A549 (cell line): Measurements from ENCODE around the gene NFATC3. TPM values are rescaled to one million over a fixed set of nuclear protein-coding genes. Genes with fewer than 3 reads are reported as not detected.

Experiments used
- ATAC-seq, 2 experiments: fragments of 200-7000 bp in 1 of 2; fragments of >200 bp in 1 of 2; cut with Nextera tagmentation in 1 of 2; cut with Tn5 transposase in 1 of 2; 3 replicates each; pipeline versions ENCODE4 v1.8.0 to v1.9.1; 2018 to 2020; ENCODE audit warnings: mild to moderate bottlenecking in 1 of 2, moderate library complexity in 1 of 2
- CTCF ChIA-PET: fragments of 300-600 bp; sonication (Branson Sonifier 250); formaldehyde crosslinking; extraction: SDS; loops from one replicate; lab custom pipeline; 2021; ENCODE audit warnings: antibody characterized with exemption, inconsistent platforms; lab: Yijun Ruan, JAX
- POLR2A ChIA-PET: fragments of 350-600 bp; formaldehyde crosslinking; extraction: SDS; loops from one replicate; lab custom pipeline; 2021; ENCODE audit warnings: antibody characterized with exemption, inconsistent platforms; lab: Yijun Ruan, JAX
- DNase-seq, 2 experiments: peaks; one replicate each; pipeline versions ENCODE4 v3.0.0 to v3.0.0-alpha.2; 2011 to 2016; ENCODE audit warnings: low read depth in 1 of 2, low spot score in 1 of 2
- FAIRE-seq: peaks from 2 replicates; lab custom pipeline; 2011; peaks lifted over from hg19 to GRCh38; lab: Jason Lieb, UNC
- H3K27ac ChIP-seq, 2 experiments: fragments of >200 bp; sonication (Bioruptor Twin); formaldehyde crosslinking; 3 replicates each; pipeline ENCODE4 v1.5.1; 2016 to 2017
- H3K4me1 ChIP-seq: fragments of >200 bp; sonication (Bioruptor Twin); formaldehyde crosslinking; 3 replicates; pipeline ENCODE4 v1.6.1; 2016
- H3K4me2 ChIP-seq: fragments of >200 bp; sonication (Bioruptor Twin); formaldehyde crosslinking; 3 replicates; pipeline ENCODE4 v1.6.1; 2016
- H3K4me3 ChIP-seq: fragments of >200 bp; sonication (Bioruptor Twin); formaldehyde crosslinking; 3 replicates; pipeline ENCODE4 v1.5.1; 2016
- H3K9me3 ChIP-seq: fragments of >200 bp; sonication (Bioruptor Twin); formaldehyde crosslinking; 3 replicates; pipeline ENCODE4 v1.6.1; 2016
- ATOH8 ChIP-seq: fragments of 250-450 bp; sonication (Bioruptor Pico); IDR thresholded peaks from 2 replicates; pipeline ENCODE4 v1.5.0; 2020; ENCODE audit warnings: low read depth, mild to moderate bottlenecking, moderate library complexity
- BCL3 ChIP-seq: fragments of >200 bp; sonication (Bioruptor Twin); formaldehyde crosslinking; IDR thresholded peaks from 3 replicates; pipeline ENCODE4 v1.6.1; 2016
- CHD4 ChIP-seq: fragments of 200-600 bp; sonication (generic); IDR thresholded peaks from 2 replicates; pipeline ENCODE4 v1.6.1; 2016; ENCODE audit warnings: antibody characterized with exemption, mild to moderate bottlenecking, borderline replicate concordance
- EHF ChIP-seq: fragments of 250-450 bp; sonication (Bioruptor Pico); IDR thresholded peaks from 2 replicates; pipeline ENCODE4 v1.5.0; 2020; ENCODE audit warnings: mild to moderate bottlenecking
- ELK1 ChIP-seq: fragments of 150-350 bp; IDR thresholded peaks from 2 replicates; pipeline ENCODE4 v1.6.1; 2014; ENCODE audit warnings: low read depth, mild to moderate bottlenecking, low read length
- EP300 ChIP-seq, 2 experiments: fragments of >200 bp; sonication (Bioruptor Twin); formaldehyde crosslinking; IDR thresholded peaks; 2 replicates in 1 of 2; 3 replicates in 1 of 2; pipeline ENCODE4 v1.6.1; 2016 to 2017
- ESRRA ChIP-seq: fragments of 150-350 bp; IDR thresholded peaks from 2 replicates; pipeline ENCODE4 v1.6.1; 2014; ENCODE audit warnings: mild to moderate bottlenecking, low read length, borderline replicate concordance
- HES2 ChIP-seq: fragments of >200 bp; sonication (Bioruptor Twin); formaldehyde crosslinking; IDR thresholded peaks from 2 replicates; pipeline ENCODE4 v1.6.1; 2016
- HEYL ChIP-seq: fragments of 250-450 bp; sonication (Bioruptor Pico); IDR thresholded peaks from 2 replicates; pipeline ENCODE4 v1.8.0; 2021; ENCODE audit warnings: mild to moderate bottlenecking, moderate library complexity
- HMGXB4 ChIP-seq: fragments of 250-450 bp; sonication (Bioruptor Pico); IDR thresholded peaks from 2 replicates; pipeline ENCODE4 v1.5.0; 2021; ENCODE audit warnings: mild to moderate bottlenecking, moderate library complexity, borderline replicate concordance
- HOXB13 ChIP-seq: fragments of 250-450 bp; sonication (Bioruptor Pico); IDR thresholded peaks from 2 replicates; pipeline ENCODE4 v1.5.0; 2020; ENCODE audit warnings: low read depth, mild to moderate bottlenecking, moderate library complexity
- JUN ChIP-seq, 2 experiments: fragments of >200 bp; sonication (Bioruptor Twin); formaldehyde crosslinking; IDR thresholded peaks; 2 replicates in 1 of 2; 3 replicates in 1 of 2; pipeline ENCODE4 v1.6.1; 2016 to 2017
- KDM1A ChIP-seq: fragments of 200-600 bp; sonication (generic); IDR thresholded peaks from 2 replicates; pipeline ENCODE4 v1.6.1; 2016; ENCODE audit warnings: low read depth, mild to moderate bottlenecking
- MAFK ChIP-seq: fragments of 450-650 bp; IDR thresholded peaks from 2 replicates; pipeline ENCODE4 v1.6.1; 2014; ENCODE audit not compliant: partially characterized antibody
- MAX ChIP-seq: IDR thresholded peaks from 2 replicates; pipeline ENCODE4 v1.6.1; 2012
- NFE2L2 ChIP-seq: fragments of 150-350 bp; conservative IDR thresholded peaks from 2 replicates; pipeline ENCODE4 v1.6.1; 2014; ENCODE audit warnings: low read length
- NPAS2 ChIP-seq: fragments of 250-450 bp; sonication (Bioruptor Pico); IDR thresholded peaks from 2 replicates; pipeline ENCODE4 v1.8.0; 2022; ENCODE audit warnings: mild to moderate bottlenecking, moderate library complexity, borderline replicate concordance
- POLR2AphosphoS2 ChIP-seq: conservative IDR thresholded peaks from 2 replicates; pipeline ENCODE4 v1.6.1; 2012; ENCODE audit warnings: low read length, improper control_type of control experiment, inconsistent platforms
- RAD21 ChIP-seq, 2 experiments: fragments of >200 bp in 1 of 2; sonication (Bioruptor Twin) in 1 of 2; formaldehyde crosslinking in 1 of 2; IDR thresholded peaks in 1 of 2; conservative IDR thresholded peaks in 1 of 2; 2 replicates in 1 of 2; 3 replicates in 1 of 2; pipeline ENCODE4 v1.6.1; 2012 to 2018; ENCODE audit warnings: inconsistent platforms in 1 of 2
- SMC3 ChIP-seq: fragments of >200 bp; sonication (Bioruptor Twin); formaldehyde crosslinking; IDR thresholded peaks from 3 replicates; pipeline ENCODE4 v1.6.1; 2018; ENCODE audit warnings: inconsistent platforms
- SREBF2 ChIP-seq: fragments of 450-650 bp; IDR thresholded peaks from 2 replicates; pipeline ENCODE4 v1.6.1; 2014; ENCODE audit warnings: mild to moderate bottlenecking, moderate library complexity
- TFCP2L1 ChIP-seq: fragments of 250-450 bp; sonication (Bioruptor Pico); IDR thresholded peaks from 2 replicates; pipeline ENCODE4 v1.5.0; 2021; ENCODE audit warnings: mild to moderate bottlenecking
- TP53 ChIP-seq: fragments of 250-450 bp; sonication (Bioruptor Pico); IDR thresholded peaks from 2 replicates; pipeline ENCODE4 v1.5.0; 2021; ENCODE audit warnings: mild to moderate bottlenecking, moderate library complexity
- USF2 ChIP-seq: fragments of 450-650 bp; IDR thresholded peaks from 2 replicates; pipeline ENCODE4 v1.6.1; 2014; ENCODE audit warnings: antibody characterized with exemption
- ZC3H11A ChIP-seq: fragments of 450-650 bp; IDR thresholded peaks from 2 replicates; pipeline ENCODE4 v1.6.1; 2014; ENCODE audit warnings: antibody characterized with exemption, mild to moderate bottlenecking
- ZNF302 ChIP-seq: fragments of 250-450 bp; sonication (Bioruptor Pico); IDR thresholded peaks from 2 replicates; pipeline ENCODE4 v1.9.0; 2021; ENCODE audit warnings: inconsistent platforms, mild to moderate bottlenecking, moderate library complexity
- WGBS: methylation state at CpG from one replicate; pipeline ENCODE4 v1.1.6; 2017; ENCODE audit errors: missing lambda C conversion rate; 5-methylcytosine and 5-hydroxymethylcytosine counted together
- polyA plus RNA-seq, 4 experiments: library from polyadenylated mRNA; depleted of rRNA in 3 of 4; stranded (reverse); fragments of >200 nt; fragmentation: RNase III in 1 of 4; extraction: RNeasy Plus Mini Kit Qiagen cat#74134 plus additional on column Dnase treatment in 1 of 4; gene quantifications; 2 replicates in 3 of 4; 3 replicates in 1 of 4; pipeline ENCODE4 v1.2.3, GENCODE V29; 2011 to 2017

Gene NFATC3
- polyA plus RNA-seq, 2 of the 4 experiments (the other 2 are of a cell fraction), result 13.3 to 23.9 TPM

GRCh38 chr16:68075980-68076379 lies 9.2 kb upstream of the NFATC3 start (continued):
- TF ChIP-seq ESRRA, result no peak

- TF ChIP-seq RAD21 (conservative IDR thresholded peaks at IDR 0.05 in 1 of 2, IDR thresholded peaks at IDR 0.05 in 1 of 2) (no peak), SMC3 (no peak), ELK1 (no peak), MAX (no peak), CHD4 (no peak), JUN (IDR thresholded peaks at IDR 0.05) (no peak), SREBF2 (no peak), ESRRA (no peak), TFCP2L1 (CRISPR knock-in tag) (no peak), NFE2L2 (no peak), ZC3H11A (no peak), USF2 (no peak), NPAS2 (CRISPR knock-in tag) (no peak), EP300 (IDR thresholded peaks at IDR 0.05) (no peak), HMGXB4 (CRISPR knock-in tag) (no peak), HEYL (CRISPR knock-in tag) (no peak)
- Histone ChIP-seq H3K27ac (no peak overlapping the region), H3K4me2 (no peak overlapping the region), H3K4me3 (no peak overlapping the region), H3K4me1 (peaks cover 16% of the 10 kb centered on the region), H3K9me3 (no peaks in the 10 kb centered on the region)
- FAIRE-seq (no peak), ATAC-seq (no peak), DNase-seq (no peak)
- ChIA-PET CTCF (interaction anchor here (0.6 to 5.1 kb wide), 5 partner anchors 12 to 193 kb away, joined by 3 to 27 read pairs (median 4); no protein-coding TSS in a partner anchor), POLR2A (interaction anchor here (1.4 kb wide), 1 partner anchor 9 kb away, joined by 3 read pairs; the partner anchor contains the start of gene NFATC3)
- 100% methylated on average over 3 of the region's 3 CpGs for WGBS
Observed at GRCh38 chr16:68076560-68076959, 8.6 kb upstream of the NFATC3 start.

- POLR2A ChIA-PET, result interaction anchor here (0.5 kb wide), 1 partner anchor 63 kb away, joined by 6 read pairs; no protein-coding TSS in a partner anchor
- FAIRE-seq, result no peak
- TF ChIP-seq POLR2AphosphoS2 (no peak), TFCP2L1 (CRISPR knock-in tag) (no peak), ATOH8 (CRISPR knock-in tag) (no peak), ZNF302 (CRISPR knock-in tag) (no peak), ELK1 (no peak), EHF (CRISPR knock-in tag) (no peak), TP53 (CRISPR knock-in tag) (no peak), MAFK (no peak), HOXB13 (CRISPR knock-in tag) (no peak), HES2 (no peak), KDM1A (no peak), BCL3 (no peak)
Observed at GRCh38 chr16:68077866-68078700, 7.1 kb upstream of the NFATC3 start.

More at GRCh38 chr16:68077866-68078700, 7.1 kb upstream of the NFATC3 start:
- ATAC-seq (no peak), DNase-seq (no peak)
- H3K9me3 ChIP-seq, result no peaks in the 10 kb centered on the region
- H3K4me2 ChIP-seq, result no peak overlapping the region
- peaks cover 5% of the 10 kb centered on the region; the same call in 1 of the 3 replicates for H3K4me1 ChIP-seq
- no peak overlapping the region for H3K27ac ChIP-seq
- H3K4me3 ChIP-seq, result no peak overlapping the region
- 89% methylated on average over 7 of the region's 7 CpGs for WGBS
- CTCF ChIA-PET, result interaction anchor here (0.6 to 5.1 kb wide), 2 partner anchors 13 to 72 kb away, joined by 4 to 27 read pairs; no protein-coding TSS in a partner anchor
